K562 (cell line): ENCODE data around the gene FMNL3. TPM values are rescaled to one million over a fixed set of nuclear protein-coding genes. Genes with fewer than 3 reads are reported as not detected.
A peak's percentile ranks its signal among the peaks of the same experiment; 100 is the strongest.

Experiments used
- ETV6 ChIP-seq, 3 experiments: fragments of 150-350 bp in 1 of 3; sonication (generic) in 1 of 3; formaldehyde crosslinking in 1 of 3; IDR thresholded peaks; 2 replicates each; pipeline versions ENCODE4 v1.6.1 to v1.8.0; 2014 to 2022; ENCODE audit warnings: borderline replicate concordance in 2 of 3, low read depth in 2 of 3, antibody characterized with exemption in 1 of 3, low read length in 1 of 3, mild to moderate bottlenecking in 1 of 3, missing genetic modification reagents in 1 of 3
- FOXK2 ChIP-seq, 2 experiments: fragments of 450-650 bp; IDR thresholded peaks in 1 of 2; conservative IDR thresholded peaks in 1 of 2; 2 replicates each; pipeline ENCODE4 v1.6.1; 2016; ENCODE audit warnings: low read depth in 2 of 2, mild to moderate bottlenecking in 1 of 2
- GTF2F1 ChIP-seq: IDR thresholded peaks from 2 replicates; pipeline ENCODE4 v1.6.1; 2011; ENCODE audit warnings: low read depth, low read length, improper control_type of control experiment
- HSF4 ChIP-seq: fragments of 250-450 bp; sonication (Bioruptor Pico); IDR thresholded peaks from 2 replicates; pipeline ENCODE4 v2.1.2; 2022; ENCODE audit warnings: mild to moderate bottlenecking, moderate library complexity, borderline replicate concordance
- ILF3 ChIP-seq: fragments of 450-650 bp; IDR thresholded peaks from 2 replicates; pipeline ENCODE4 v1.6.1; 2018; ENCODE audit warnings: antibody characterized with exemption, mild to moderate bottlenecking, moderate library complexity, borderline replicate concordance
- NFXL1 ChIP-seq: fragments of 450-650 bp; formaldehyde crosslinking; IDR thresholded peaks from 2 replicates; pipeline ENCODE4 v1.4.0; 2021; ENCODE audit warnings: mild to moderate bottlenecking
- PBX2 ChIP-seq, 2 experiments: IDR thresholded peaks in 1 of 2; conservative IDR thresholded peaks in 1 of 2; 2 replicates each; pipeline ENCODE4 v1.6.1; 2016; ENCODE audit warnings: low read depth in 2 of 2, mild to moderate bottlenecking in 1 of 2, missing compliant biosample characterization in 1 of 2, missing genetic modification characterization in 1 of 2, moderate library complexity in 1 of 2
- PCBP2 ChIP-seq: fragments of 200-400 bp; formaldehyde crosslinking; IDR thresholded peaks from 2 replicates; pipeline ENCODE4 v1.6.1; 2018; ENCODE audit warnings: low read length, low read depth, mild to moderate bottlenecking, moderate library complexity; ENCODE audit not compliant: poor library complexity, severe bottlenecking
- TEAD1 ChIP-seq, 2 experiments: fragments of 450-650 bp in 1 of 2; sonication (generic) in 1 of 2; formaldehyde crosslinking; IDR thresholded peaks; 2 replicates each; pipeline versions ENCODE4 v1.4.0 to v1.8.0; 2020 to 2022; ENCODE audit warnings: mild to moderate bottlenecking in 2 of 2, missing genetic modification reagents in 1 of 2
- TEAD4 ChIP-seq, 2 experiments: sonication (generic) in 1 of 2; formaldehyde crosslinking in 1 of 2; IDR thresholded peaks; 2 replicates each; pipeline versions ENCODE4 v1.6.1 to v1.8.0; 2012 to 2022; ENCODE audit warnings: borderline replicate concordance in 1 of 2, inconsistent platforms in 1 of 2, low read length in 1 of 2, mild to moderate bottlenecking in 1 of 2, missing genetic modification reagents in 1 of 2
- THAP7 ChIP-seq: fragments of 250-450 bp; sonication (Bioruptor Pico); IDR thresholded peaks from 2 replicates; pipeline ENCODE4 v1.5.0; 2021
- UBTF ChIP-seq, 2 experiments: IDR thresholded peaks; 2 replicates each; pipeline ENCODE4 v1.6.1; 2012; ENCODE audit warnings: improper control_type of control experiment in 2 of 2, low read depth in 2 of 2, low read length in 2 of 2, borderline replicate concordance in 1 of 2
- XRCC4 ChIP-seq: IDR thresholded peaks from one replicate; pipeline ENCODE4 v1.6.1; 2011; ENCODE audit not compliant: insufficient read depth, insufficient read length; ENCODE audit errors: extremely low read depth
- ZNF431 ChIP-seq: sonication (generic); formaldehyde crosslinking; IDR thresholded peaks from 2 replicates; pipeline ENCODE4 v1.8.0; 2022; ENCODE audit warnings: mild to moderate bottlenecking, missing genetic modification reagents
- ZNF592 ChIP-seq: fragments of 450-650 bp; IDR thresholded peaks from 2 replicates; pipeline ENCODE4 v1.6.1; 2017; ENCODE audit warnings: antibody characterized with exemption, mild to moderate bottlenecking
- ZNF75A ChIP-seq: fragments of 450-650 bp; formaldehyde crosslinking; IDR thresholded peaks from 2 replicates; pipeline ENCODE4 v1.4.0; 2020; ENCODE audit warnings: mild to moderate bottlenecking
- polyA plus RNA-seq, 8 experiments: library from polyadenylated mRNA; depleted of rRNA in 4 of 8; stranded (reverse) in 5 of 8; unstranded in 3 of 8; fragments of >200 nt; fragmentation: Nextera tagmentation in 2 of 8; fragmentation: Illumina TruSeq in 1 of 8; extraction: Ambion mirVana in 2 of 8; extraction: Trizol in 1 of 8; gene quantifications; 2 replicates each; pipeline versions ENCODE4 v1.2.1 to v1.2.3, GENCODE V29; 2011 to 2014; ENCODE audit warnings: inconsistent platforms in 1 of 8, missing spikeins in 1 of 8
- total RNA-seq, 7 experiments: library from RNA; depleted of rRNA in 6 of 7; stranded (reverse); fragments of >200 nt in 6 of 7; fragmentation: Illumina TruSeq in 2 of 7; extraction: Trizol in 2 of 7; gene quantifications; 2 replicates each; pipeline versions ENCODE4 v1.2.1 to v1.2.3, GENCODE V29; 2011 to 2021; ENCODE audit warnings: low replicate concordance in 1 of 7

FMNL3 gene
- total and polyA plus RNA-seq, 9 of the 15 experiments (the other 6 are each of a cell fraction or from before 2014, with no cell fraction given) = 0.49 to 14.4 (median 6.8) TPM

- TF ChIP-seq NFXL1 (CRISPR knock-in tag) (no peak), ZNF75A (CRISPR knock-in tag) (no peak), ETV6 (IDR thresholded peaks at IDR 0.05; ENCODE audit: borderline replicate concordance in 1 of 2, low read depth in 2 of 2, low read length in 1 of 2) (no peak), ETV6 (CRISPR knock-in tag; IDR thresholded peaks at IDR 0.05; ENCODE audit: borderline replicate concordance) (no peak), XRCC4 (no peak), GTF2F1 (no peak), UBTF (IDR thresholded peaks at IDR 0.05; ENCODE audit: borderline replicate concordance in 1 of 2, low read depth in 2 of 2, low read length in 2 of 2) (no peak), ZNF431 (CRISPR knock-in tag) (no peak), FOXK2 (conservative IDR thresholded peaks at IDR 0.05 in 1 of 2, IDR thresholded peaks at IDR 0.05 in 1 of 2; ENCODE audit: low read depth in 2 of 2) (no peak), PBX2 (CRISPR knock-in tag; IDR thresholded peaks at IDR 0.05; ENCODE audit: low read depth) (no peak), PBX2 (tag; conservative IDR thresholded peaks at IDR 0.05; ENCODE audit: low read depth) (peak; percentile 55), PCBP2 (no peak), HSF4 (CRISPR knock-in tag) (no peak), THAP7 (no peak), ZNF592 (0 out of 2 replicates have a peak, but pooled peaks have one; percentile 33), TEAD4 (IDR thresholded peaks at IDR 0.05; ENCODE audit: low read length) (no peak), TEAD4 (CRISPR knock-in tag; IDR thresholded peaks at IDR 0.05; ENCODE audit: borderline replicate concordance) (no peak), TEAD1 (CRISPR knock-in tag; IDR thresholded peaks at IDR 0.05) (no peak), ILF3 (no peak)
Observed at GRCh38 chr12:49644620-49644994, 62.6 kb downstream of the FMNL3 start (continued).
